GM18526 (cell line): Measurements from ENCODE around the gene BLM.

Source experiments
- POLR2A ChIP-seq: IDR thresholded peaks from 3 replicates; pipeline ENCODE4 v1.6.1; 2011; ENCODE audit not compliant: insufficient read length; ENCODE audit errors: extremely low read depth

The BLM gene

DNA sequence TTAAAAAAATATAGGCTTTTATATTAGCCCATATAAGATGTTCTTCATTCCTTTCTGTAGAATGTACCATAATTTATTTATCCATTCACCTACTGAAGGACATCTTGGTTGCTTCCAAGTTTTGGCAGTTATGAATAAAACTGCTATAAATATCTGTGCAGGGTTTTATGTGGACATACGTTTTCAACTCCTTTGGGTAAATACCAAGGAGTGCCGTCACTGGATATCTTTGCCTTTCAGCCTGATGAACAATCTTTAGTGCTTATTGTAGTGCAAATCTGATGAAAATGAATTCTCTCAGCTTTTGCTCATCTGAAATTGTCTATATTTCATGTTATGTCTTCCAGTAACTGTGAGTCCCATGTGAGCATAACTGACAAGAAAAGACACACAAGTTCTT, 26.6 kb upstream of the BLM start:
- no peak for TF ChIP-seq POLR2A

DNA sequence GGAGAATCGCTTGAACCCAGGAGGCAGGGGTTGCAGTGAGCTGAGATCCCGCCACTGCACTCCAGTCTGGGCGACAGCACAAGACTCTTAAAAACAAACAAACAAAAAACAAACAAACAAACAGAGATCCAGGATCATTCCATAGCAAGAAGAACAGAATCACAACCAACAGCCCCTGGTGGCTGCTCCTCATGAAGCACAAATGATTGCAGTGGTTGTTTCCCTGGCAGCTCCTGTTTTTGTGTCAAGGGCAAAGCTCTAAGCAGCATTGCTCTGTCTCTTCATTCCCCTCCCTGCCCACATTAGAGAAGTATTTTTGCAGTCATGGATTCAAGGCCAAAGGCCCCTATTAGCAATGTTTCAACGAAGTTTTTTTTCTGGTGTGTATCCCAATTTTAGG, 25.8 kb upstream of the BLM start:
- no peak for TF ChIP-seq POLR2A

DNA sequence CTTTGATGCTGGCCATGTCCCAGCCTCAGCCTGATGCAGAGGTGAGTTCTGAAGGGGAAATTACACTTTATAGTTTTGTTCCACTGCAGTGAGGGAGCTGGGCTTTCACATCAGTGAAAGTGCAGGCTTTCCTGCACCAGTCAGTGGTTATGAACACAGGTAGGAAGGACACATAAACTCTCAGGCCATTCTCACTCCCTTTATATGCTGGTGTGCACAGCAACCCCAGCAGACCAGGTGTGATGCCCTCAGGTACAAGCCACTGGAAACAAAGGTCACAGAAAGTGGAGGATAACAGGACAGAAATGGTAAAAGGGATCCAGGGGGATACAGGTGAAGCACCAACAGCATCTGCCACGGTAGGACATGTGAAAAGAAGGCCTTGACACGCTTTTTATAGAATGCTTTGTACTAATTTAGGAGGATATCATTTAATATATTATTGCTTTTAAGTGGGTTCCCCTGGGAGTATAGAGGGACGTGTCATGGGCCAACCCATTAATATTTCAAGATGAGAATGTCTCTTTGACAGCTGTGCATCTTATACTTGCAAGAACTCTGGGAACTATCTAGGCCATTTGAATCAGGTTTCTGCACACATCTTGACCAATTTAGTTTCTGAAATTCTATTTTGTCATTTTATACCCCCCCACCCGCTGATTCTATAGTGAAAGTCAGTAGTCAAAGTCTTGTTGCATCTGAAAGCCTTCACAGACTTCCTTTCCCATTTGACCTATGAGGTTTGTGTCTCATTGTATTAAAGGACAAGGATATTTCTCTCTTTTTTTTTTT, 25.0 kb upstream of the BLM start:
- no peak for TF ChIP-seq POLR2A

DNA sequence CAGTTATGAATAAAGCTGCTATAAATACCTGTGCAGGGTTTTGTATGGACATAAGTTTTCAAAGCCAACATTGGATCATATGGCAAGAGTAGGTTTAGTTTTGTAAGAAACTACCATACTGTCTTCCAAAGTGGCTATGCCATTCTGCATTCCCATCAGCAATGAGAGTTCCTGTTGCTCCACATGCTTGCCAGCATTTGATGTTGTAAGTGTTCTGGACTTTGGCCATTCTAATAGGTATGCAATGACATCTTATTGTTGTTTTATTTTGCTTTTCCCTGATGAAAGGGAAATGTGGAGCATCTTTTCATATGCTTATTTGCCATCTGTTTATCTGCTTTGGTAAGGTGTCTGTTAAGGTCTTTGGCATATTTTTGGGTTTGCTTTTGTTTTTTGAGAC, 22.2 kb upstream of the BLM start:
- no peak for TF ChIP-seq POLR2A

DNA sequence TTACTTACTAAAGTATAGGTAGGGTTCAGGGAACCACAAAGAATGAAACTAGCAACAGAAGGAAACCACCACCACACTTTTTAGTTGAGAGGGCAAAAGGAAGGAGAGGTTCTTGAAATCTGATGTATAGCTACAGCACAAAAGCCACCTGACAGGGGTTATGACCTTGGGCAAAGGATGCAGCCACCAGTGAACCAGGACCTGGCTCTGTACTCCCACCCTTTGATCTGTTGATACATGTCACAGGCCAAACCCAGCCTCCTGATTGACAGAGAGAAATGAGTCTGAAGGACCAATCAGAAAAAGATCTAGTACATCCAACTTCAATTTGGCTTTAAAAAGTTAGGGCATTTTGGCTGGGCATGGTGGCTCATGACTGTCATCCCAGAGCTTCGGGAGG, 20.0 kb upstream of the BLM start:
- TF ChIP-seq POLR2A, result no peak

DNA sequence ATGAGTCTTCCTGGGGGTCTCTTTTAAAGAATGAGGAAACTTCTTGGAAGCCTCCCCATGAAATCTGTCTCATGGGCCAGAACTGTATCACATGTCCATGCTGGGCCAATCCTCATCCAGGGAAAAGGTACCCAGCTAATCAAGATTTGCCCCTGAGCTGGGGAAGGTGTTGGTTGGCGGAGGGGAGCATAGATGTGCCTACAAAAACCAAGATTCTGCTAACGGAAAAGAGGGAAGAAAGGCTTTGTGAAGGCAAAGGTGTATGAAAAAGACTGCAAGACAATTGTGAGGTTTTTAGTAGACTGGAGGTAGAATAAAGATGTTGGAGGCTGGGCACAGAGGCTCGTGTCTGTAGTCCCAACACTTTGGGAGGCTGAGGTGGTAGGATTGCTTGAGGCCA, 18.5 kb upstream of the BLM start:
- no peak for TF ChIP-seq POLR2A

DNA sequence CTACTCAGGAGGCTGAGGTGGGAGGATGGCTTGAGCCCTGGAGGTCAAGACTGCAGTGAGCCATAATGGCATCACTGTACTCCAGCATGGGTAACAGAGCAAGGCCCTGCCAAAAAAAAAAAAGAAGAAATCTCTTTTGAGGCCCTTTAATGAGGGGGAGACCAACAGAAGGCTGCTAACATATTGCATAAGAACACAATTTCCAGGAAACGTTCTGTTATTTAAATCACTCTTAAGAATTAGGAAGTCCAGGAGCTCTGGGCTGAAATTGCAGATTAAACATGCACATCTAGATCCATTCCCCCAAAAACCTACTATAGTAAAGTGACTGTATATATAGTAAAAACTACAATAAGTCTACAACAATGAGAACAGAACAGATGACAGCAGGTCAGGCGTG, 16.1 kb upstream of the BLM start:
- no peak for TF ChIP-seq POLR2A

DNA sequence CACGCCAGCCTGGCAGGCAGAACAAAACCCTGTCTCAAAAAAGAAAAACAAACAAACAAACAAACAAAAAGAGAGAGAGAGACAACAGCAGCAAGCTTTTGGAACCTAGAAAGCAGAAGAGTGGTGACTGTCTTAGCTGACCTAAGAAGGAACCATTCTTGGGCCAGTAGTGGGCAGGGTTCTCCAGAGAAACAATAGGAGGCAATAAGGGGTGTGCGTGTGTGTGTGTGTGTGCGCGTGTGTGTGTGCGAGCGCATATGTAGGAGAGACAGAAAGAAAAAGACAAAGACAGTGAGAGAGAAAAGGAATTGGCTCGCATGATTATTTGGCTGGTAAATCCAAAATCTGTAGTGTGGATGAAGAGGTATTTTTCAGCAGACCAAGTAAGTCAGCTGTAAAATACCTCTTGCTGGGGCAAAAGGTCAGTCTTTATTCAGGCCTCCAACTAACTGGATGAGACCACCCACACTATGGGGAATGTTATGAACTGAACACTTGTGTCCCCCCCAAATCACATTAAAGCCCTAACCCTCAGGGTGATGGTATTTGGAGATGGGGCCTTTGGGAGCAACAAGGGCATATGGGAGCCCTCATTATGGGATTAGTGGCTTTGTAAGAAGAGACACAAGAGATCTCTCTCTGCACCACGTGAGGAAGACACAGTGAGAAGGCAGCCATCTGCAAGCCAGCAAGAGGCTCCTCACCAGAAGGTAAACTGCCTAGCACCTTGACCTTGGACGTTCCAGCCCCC, 15.1 kb upstream of the BLM start:
- TF ChIP-seq POLR2A, result no peak

DNA sequence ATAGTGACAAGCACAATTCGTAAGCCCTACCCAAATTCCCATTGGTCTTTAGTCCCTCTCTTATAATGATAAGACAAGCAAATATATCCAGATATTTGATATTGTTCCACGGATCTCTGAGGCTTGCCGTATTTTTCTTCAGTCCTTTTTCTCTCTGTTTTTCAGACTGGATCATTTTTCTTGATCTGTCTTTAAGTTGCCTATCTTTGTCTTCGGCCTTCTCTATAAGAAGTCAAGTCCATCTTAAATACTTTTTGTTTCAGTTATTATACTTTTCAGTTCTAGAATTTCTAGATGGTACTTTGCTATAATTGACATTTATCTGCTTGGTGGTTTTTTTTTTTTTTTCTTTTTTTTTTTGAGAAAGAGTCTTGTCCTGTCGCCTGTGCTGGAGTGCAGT, 13.7 kb upstream of the BLM start:
- no peak for TF ChIP-seq POLR2A

DNA sequence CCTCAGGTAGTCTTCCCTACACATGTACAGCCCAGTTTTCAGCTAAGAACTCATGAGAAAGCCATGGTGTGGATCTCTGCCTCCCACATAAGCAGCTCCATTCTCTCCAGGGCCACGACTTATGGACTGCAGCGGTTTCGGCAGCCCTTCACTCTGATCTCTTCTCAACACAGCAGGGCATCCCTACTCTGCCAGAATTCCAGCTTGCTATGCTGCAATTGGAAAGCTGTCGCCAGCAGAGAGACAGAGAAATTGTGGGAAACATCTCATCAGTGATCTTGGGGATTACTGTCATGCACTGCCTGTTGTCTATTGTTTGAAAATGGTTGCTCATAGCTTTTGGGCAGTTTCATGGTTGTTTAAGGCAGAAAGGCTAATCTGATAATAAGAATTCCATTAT, 11.9 kb upstream of the BLM start:
- TF ChIP-seq POLR2A, result no peak

DNA sequence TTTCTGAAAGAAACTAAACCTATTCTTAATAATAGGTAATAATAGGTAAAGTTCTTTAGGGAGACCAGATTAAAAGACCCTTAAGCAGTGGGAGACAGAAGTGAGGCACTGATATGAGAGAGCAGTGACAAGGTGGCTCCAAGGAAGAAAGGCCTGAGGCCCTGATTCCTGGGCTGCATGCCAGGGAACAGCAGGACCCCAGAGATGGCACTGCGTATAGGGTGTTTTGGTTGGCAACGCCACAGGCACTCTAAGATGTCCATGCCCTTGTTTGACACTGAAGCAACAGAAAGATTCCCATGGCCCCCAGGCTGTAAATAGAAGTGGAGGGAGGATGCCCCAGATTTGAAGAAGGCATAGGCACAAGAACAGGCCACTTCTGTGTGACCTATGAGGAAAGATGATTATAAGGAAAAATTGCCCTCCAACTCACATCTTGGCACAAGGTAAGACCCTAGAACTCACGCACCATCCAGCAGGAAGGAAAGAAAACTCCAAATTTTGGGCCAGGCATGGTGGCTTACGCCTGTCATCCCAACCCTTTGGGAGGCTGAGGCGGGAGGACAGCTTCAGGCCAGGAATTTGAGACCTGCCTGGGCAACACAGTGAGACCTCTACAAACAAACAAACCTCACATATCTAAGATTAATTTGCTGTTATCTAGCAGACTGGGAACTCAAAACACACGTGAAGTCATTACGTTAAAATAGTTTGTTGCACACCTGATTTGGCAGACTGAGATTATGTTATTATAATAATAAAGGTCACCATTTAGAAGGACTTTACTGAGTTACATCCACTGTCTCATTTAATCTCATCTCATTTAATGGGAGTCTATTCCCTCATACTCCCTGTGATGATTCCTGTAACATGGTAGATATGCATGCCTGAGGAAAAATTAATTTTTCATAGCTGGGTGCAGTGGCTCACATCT, 10.5 kb upstream of the BLM start:
- TF ChIP-seq POLR2A, result no peak

DNA sequence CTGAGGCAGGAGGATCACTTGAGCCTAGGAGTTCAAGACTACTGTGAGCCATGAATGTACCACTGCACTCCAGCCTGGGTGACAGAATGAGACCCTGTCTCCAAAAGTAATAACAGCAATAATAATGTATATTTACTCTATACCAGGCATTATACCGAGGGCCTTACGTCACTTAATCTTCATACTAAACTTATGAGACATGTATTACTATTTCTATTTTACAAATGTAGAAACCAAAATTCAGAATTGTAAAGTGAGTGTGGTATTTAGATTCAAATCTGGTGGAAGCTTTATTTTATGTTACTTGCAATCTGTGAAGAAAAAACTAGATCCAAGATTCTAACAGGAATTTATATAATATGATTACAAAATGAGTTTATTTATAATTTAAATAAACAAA, 9.7 kb upstream of the BLM start:
- TF ChIP-seq POLR2A, result no peak

DNA sequence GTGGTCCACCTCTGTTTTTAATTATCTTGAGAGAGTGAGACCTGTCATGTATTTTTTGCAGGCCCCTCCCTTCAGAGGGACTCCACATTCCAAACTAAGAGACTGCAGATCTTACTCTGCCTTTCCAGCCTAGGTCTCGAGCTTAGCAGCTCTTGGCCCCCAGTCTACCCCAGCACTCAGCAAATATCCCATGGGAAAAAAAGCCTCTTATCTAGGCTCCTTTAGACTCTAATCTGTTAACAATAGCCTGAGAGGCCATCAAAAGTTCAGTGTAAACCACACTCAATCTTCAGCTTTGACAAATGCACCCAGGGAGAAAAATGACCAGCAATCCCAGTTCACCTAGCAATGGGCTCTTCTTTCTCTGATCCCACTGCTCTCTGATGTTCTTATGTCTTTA, 8.6 kb upstream of the BLM start:
- no peak for TF ChIP-seq POLR2A

DNA sequence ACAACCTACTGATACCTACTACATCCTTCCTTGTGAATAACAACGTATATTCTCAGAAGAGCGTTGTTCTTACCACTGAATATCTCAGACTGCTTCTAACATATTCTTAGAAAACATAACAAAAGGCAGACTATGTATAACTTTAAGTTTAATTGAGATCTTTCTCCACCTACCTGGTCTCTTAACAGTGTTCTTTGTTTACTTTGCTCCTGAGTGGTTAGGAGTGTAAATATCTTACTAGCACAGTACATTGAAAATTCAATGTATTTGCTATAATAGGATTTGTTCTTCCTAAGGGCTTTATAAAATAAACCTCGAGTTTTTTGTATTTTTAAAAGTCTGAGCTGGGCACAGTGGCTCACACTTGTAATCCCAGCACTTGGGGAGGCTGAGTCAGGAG, 7.9 kb upstream of the BLM start:
- no peak for TF ChIP-seq POLR2A

DNA sequence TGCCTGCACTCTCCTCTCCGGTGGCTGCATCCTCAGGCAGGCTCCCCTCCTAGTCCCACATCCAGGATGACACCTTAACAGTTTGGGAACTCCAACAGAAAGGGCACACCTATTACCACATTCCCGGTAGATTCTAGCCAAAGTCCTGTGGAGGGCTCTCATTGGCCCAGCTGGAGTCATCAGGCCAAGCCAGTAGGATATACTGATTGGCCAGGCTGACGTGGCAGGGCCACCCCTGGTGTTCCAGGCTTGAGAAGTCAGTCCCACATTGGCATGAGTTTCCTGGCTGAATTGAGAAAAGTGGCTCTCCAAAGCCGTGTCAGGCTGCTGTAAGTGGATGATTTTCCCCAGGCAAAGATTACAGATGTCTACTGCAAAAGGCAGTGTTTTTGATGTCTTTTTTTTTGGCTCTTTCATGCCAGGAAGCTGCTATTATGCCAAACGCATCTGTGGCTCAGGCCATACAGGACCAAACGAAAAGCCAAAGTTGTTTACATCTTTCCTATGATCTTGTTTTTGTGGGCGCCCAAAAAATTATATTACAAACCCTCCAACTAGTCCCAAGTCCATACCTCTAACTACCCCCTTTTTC, 6.6 kb upstream of the BLM start:
- no peak for TF ChIP-seq POLR2A
